Brain pericyte (primary cell): Measurements from ENCODE around the gene POU2F1.
"Not testable (repeated sequence)": the region's sequence is repeated elsewhere in the genome, so short reads cannot be mapped to it uniquely, and the experiment has no call there.

Experiments used
- DNase-seq: peaks from one replicate; pipeline ENCODE4 v3.0.0-alpha.2; 2012; ENCODE audit warnings: low read depth, low spot score

POU2F1 gene

DNA sequence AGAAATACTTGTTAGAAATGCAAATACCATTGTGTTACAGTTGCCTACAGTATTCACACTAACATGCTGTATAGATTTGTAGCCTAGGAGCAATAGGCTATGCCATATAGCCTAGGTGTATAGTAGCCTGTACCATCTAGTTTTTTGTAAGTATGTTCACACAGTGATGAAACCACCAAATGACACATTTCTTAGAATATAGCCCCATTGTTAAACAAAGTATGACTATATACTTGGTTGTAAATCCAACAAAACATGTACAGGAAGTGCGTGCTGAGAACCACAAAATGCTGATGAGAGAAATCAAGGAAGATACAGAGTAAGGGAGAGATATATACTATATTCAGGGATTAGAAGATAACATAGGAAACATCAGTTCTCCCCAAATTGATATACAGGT lies 92.2 kb downstream of the POU2F1 start:
- no peak for DNase-seq

DNA sequence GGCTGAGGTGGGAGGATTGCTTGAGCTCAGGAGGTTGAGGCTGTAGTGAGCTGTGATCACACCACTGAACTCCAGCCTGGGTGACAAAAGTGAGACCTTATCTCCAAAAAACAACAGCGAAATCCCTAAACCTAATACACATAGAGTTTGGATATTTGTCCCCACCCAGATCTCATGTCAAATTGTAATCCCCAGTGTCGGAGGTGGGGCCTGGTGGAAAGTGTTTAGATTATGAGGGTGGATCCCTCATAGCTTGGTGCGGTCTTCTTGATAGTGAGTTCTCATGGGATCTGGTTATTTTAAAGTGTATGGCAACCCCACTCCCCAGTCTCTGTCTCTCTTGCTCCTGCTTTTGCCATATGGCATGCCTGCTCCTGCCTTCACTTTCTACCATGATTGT lies 94.0 kb downstream of the POU2F1 start:
- DNase-seq, result no peak

DNA sequence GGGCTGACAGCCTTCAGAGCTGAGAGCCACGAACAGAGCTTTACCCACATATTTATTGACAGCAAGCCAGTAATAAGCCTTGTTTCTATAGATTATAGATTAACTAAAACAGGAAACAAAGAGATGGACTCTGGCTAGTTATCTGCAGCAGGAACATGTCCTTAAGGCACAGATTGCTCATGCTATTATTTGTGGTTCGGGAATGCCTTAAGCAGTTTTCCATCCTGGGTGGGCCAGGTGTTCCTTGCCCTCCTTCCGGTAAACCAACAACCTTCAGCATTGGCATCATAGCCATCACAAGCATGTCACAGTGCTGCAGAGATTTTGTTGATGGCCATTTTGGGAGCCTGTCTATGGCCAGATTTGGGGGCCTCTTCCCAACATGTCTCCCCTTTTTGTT lies 96.8 kb downstream of the POU2F1 start:
- DNase-seq, result no peak

DNA sequence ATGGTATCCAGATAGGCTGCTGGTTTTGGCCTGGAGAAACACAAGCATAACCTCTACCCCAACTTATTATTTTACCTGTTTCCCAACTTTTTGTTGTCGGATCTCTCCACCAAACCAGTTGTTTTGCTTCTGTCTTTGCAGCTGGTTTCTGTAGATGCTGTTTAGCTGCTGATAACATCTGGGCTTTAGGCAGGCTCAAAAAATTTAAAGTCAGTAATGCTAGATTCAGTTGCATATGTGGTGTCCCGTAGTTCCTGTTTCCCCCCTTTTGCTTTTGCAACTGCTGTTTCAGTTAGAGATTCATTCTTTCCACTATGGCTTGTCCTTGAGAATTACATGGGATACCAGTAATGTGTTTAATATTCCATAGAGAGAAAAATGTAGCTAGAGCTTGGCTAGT lies 98.5 kb downstream of the POU2F1 start:
- not testable (repeated sequence) for DNase-seq

DNA sequence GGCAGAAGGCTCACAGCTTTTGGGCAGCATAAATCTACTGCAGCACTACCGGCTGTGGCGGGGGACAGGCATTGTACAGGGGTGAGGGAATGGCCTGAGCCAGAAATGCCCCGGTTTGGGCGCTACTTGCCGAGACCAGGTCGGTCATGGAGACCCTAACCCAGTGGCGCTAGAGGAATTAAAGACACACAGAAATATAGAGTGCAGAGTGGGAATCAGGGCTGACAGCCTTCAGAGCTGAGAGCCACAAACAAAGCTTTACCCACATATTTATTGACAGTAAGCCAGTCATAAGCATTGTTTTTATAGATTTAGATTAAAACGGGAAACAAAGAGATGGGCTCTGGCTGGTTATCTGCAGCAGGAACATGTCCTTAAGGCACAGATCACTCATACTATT lies 101.8 kb downstream of the POU2F1 start:
- DNase-seq, result no peak

DNA sequence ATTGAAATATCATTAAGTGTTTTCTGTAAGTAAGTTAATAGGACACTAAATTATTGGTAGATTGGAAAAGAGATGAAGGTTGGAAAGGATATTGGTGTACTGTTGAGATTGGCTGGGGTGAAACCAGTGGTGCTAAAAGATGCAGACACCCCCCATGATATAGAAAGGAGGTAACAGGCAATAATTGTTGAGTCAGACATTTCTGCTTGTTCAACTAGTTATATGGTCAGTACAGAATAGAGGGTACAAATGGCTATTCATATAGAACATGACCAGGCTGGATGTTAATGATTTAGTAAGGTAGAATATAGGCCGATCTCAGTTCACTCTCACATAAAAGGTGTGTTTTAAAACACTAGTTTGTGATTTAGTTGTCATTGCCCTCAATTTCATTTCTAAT lies 104.5 kb downstream of the POU2F1 start:
- no peak for DNase-seq

DNA sequence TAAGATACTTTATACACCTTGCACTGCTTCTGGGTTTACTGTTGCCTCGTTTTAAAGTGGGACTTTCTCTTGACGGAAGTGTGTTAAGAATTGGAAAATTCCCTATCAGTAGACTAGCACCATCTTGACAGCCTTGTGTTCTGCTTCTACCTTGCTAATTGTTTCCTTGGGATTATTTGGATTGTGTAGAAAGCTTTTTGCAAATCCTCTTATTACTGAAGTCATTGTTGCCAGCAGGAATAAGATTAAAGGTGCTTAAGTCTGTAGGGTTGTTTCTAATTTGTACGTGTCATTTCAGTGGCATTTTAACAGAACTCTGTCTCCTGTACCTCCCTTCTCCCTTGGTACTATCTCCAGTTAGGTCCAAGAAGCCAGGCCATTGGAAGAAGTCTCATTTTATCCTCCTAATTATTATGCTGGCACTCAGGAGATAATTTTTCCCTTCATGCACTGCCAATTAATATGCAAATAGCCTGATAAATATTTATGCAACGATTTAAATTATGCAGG lies 107.7 kb downstream of the POU2F1 start:
- DNase-seq, result no peak

DNA sequence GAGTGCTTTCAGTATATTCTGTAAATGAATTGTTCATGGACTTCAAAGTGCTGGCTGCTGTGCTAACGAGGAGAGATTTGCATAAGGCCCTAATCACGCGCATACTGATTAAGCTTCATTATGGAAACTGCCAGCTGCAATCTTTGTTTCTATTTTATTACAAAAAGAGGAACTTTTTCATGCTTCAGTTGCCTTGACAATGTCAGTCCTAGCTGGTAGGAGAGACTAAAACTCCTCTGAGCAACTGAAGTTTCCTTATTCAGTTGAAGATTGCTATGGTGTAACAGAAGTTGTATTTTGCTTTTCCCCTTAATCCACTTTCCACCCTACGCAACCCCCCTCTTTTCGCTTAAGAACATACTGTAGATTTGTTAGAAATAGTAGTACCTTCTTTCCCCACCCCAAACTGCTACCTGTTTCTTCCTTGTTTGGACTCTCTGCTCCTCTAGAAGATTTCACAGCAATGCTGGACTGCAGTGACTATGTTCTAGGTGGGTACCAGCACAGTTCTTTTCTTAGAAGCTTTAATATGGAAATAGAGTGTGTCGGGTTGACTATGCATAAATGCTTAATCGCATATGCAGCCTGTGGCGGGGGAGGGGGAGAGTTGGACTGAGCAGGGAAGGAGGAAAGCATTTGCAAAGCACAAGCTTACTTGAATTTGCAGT lies 108.3 kb downstream of the POU2F1 start:
- no peak for DNase-seq

DNA sequence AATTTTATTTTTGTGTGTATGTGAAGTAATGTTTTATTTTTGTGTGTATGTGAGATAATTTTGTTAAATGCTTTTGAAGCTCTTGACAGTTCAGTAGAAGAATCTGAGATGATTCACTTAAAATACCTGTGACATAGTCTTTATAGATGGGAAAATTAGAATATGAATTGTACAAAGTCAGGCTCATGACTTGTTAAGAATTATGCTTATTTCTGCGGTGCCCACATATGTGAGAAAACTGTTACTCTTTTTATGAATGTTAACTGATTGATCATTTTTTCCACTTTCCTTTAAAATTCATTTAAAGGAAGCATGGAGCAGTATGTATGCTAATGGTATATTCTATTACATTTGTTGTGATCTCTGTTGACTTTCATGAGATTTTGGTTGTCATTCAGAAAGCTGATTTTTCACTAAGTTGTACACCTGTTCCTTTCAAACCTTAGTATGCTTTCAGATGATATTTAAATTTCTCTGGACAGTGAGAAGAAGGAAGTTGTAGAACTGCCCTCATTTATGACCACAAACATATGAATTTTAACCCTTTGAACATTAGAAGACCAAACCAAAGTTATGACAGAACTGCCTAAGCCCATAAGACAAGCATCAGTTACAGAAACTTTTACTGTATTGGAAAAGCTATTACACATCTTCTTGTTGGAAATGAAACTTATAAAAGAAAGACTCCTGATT lies 110.1 kb downstream of the POU2F1 start:
- no peak for DNase-seq

DNA sequence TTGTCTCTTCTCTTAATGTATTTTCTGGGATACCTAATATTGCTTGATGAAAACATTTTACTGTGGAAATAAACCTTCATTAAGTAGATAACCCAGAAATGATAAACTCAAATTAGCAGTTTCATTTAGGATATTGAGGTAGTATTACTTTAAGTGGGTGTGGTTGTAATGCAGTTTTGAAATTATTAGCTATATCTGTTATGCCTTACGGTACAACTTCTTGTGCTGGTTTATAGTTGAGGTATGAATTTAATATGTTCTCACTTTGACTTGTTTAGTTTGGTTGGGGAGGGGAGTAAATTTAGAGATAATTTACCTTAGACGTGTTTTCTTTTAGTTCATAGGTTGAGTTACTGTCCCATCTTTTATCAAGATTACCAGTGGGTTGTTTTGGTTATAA lies 111.0 kb downstream of the POU2F1 start:
- no peak for DNase-seq

DNA sequence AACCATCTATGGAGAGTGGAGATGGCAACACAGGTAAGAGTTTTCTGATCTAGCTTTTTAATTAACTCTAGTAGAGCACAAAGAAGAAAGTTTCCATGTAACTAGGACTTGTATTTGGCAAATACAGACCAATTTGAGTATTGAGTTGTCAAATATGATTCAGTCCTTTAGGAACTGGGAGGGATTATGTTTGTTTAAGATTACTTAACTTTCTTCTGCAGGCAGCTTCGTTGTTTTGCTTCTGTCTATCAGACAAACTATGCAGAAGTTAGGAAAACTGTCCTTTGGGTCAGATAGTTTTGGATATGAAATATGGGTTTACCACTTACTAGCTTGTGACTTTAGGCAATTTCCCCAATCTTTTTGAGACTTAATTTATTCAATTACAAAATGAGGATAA lies 111.8 kb downstream of the POU2F1 start:
- DNase-seq, result no peak

DNA sequence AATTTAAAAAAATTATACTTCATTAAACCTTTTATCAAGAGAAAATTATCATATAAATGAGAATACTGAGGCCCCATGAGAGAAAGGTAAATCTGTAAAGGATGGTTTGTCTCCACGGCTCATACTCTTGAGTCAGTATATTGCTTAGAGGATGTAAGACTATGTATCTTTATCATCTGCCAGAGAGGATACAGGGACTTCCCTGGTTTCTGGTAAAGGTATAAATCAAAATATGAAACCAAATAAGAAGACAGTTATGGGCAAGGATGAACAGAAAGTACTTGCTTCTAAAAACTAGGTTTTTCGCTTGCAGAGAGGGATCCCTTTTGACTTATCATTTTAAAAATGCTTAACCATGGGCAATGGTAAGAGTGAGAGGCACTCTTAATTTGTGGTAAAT lies 112.4 kb downstream of the POU2F1 start:
- DNase-seq, result no peak

DNA sequence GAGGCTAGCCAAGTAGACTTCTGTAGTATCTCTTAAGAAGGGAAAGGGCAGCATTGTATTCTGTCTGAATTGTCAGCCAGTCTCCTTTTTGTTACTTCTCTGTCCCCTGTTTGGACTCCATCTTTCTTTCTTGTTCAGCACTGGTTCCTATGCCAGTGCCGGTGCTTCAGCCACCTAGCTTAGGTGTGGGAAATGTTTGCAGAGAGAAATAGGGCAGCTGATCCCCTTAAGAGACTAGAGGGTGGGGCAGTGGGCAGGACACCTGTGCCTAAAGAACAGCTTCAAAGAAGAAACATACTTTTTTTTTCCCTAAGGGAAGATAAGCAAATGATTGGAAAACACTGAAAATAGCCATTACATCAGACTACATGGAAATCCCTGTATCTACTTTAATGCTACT lies 113.0 kb downstream of the POU2F1 start:
- no peak for DNase-seq

DNA sequence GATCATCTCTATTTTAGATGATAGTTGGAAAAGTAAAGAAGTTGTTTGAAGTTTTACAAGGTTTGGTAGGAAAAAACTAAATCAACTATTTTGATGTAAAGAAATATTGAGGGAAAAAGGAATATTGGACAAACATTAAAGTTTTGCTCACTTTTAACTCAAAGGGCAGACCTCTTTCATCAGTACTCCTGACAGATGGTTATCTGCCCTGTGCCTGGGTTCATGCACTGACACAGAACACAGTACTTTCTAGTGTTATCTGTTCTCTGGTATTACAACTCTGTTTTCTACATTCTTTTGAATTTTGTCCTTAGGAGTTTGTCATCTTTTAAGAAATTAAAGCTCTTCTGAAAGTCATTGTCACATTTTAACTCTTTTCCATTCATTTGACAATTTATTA lies 118.7 kb downstream of the POU2F1 start:
- no peak for DNase-seq

DNA sequence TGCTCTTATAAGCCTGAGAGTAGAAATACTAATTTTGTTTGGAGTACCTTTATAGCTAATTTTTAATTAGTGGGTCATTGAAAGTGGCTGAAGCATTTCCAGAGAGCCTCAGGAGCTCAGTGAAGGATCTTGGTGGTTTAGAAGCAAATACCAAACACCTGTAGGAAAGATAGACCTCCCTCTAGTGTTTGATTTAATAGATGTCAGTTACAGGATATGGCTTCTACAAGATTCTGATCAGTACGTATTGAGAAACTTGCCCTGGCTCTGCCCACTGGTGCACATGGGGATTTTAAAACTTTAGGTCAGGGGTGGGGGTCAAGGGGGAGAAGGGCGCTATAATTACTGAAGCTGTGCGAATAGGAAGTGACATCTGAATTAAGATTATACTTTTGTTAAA lies 122.2 kb downstream of the POU2F1 start:
- no peak for DNase-seq

DNA sequence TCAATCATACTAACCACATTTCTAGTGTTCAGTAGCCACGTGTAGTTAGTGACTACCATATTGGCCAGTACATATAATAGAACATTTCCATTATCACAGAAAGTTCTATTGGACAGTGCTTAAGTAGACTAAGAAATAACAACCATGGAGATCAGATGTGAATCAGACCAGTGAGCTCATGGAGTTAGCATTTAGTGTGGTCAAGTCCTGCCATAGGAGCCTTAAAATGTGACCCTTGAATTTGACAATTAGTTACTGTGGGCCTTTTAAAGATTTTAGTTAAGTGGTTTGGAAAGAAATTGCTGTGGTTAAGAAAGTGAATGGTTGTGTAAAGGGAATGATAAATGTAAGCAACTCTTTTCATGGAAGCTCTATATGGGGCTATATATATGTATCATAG lies 123.4 kb downstream of the POU2F1 start:
- DNase-seq, result no peak

DNA sequence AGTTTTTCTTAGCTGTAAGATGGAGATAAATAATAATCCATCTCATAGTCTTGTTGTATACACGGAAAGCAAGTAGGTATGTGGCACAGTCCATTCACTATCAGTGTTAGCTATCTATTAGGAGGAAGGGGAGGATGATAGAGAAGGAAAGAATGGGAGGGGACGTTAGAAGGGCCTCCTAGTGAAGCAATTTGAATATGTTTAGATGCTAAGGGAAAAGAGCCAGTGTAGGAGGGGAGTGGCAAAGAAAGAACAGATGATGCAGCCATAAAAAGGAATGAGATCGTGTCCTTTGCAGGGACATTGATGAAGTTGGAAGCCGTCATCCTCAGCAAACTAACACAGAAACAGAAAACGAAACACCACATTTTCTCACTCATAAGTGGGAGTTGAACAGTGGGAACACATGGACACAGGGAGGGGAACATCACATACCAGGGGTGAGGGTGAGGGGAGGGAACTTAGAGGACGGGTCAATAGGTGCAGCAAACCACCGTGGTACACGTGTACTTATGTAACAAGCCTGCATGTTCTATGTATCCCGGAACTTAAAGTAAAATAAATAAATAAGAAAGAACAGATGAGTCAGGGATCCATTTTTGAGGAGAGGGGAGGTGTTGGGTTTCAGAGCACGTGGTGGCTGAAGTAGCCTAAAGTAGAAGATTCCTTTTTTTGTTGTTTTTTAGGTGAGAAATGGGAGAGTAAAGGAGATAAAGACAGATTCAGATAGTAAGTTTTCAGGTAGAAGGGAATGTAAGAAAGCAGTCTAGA lies 124.1 kb downstream of the POU2F1 start:
- DNase-seq, result no peak

DNA sequence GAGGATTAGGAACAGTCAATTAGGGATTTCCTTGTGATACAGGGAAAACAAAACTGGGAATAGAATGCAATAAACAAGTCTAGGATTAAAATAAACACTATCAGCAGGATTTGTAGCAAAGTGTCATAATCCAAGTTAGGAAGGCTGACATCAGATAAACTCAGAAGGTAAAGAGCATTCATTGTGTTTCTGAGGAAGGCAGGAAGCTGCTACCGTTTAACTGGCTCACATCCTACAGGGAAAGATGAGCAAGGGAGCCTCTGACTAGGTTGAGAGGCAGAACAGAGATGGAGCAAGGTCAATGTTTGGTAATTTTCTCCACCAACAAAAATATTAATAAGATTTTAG lies 124.7 kb downstream of the POU2F1 start:
- DNase-seq, result no peak

DNA sequence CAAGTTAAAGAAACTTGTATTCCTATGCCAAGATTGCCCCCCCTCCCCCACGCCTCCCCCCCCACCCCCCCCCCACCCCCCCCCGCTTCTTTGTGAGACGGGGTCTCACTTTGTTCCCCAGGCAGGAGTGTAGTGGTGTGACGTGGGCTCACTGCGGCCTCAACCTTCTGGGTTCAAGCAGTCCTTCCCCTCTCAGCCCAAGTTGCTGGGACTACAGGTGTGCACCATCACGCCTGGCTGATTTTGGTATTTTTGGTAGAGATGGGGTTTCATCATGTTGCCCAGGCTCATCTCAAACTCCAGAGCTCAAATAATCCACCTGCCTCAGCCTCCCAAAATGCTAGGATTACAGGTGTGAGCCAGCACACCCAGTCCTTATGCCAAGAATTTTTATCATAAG lies 136.6 kb downstream of the POU2F1 start:
- DNase-seq, result no peak

DNA sequence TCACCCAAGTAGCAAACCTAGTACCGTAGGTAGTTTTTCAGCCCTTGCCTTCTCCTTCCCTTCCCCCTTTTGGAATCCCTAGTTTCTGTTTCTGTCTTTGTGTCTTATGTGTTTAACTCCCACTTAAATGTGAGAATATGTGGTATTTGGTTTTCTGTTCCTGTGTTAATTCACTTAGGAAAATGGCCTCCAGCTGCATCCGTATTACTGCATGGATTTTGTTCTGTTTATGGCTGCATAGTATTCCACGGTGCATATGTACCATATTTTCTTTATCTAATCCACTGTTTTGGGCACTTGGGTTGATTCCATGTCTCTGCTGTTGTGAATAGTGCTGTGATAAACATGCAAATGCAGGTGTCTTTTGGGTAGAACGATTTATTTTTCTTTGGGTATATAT lies 138.6 kb downstream of the POU2F1 start:
- no peak for DNase-seq

DNA sequence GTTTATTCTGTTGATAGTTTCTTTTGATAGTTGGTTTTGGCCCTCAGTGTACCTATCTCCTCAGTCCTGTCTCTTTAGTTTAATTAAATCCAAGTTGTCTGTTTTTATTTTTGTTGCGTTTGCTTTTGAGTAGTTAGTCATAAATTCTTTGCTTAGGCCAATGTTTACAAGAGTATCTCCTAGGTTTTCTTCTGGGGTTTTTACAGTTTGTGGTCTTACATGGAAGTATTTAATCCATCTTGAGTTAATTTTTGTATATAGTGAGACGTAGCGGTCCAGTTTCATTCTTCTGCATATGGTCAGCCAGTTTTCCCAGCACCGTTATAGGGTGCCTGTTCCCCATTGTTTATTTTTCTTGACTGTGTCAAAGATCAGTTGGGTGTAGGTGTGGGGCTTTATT lies 139.4 kb downstream of the POU2F1 start:
- DNase-seq, result no peak

DNA sequence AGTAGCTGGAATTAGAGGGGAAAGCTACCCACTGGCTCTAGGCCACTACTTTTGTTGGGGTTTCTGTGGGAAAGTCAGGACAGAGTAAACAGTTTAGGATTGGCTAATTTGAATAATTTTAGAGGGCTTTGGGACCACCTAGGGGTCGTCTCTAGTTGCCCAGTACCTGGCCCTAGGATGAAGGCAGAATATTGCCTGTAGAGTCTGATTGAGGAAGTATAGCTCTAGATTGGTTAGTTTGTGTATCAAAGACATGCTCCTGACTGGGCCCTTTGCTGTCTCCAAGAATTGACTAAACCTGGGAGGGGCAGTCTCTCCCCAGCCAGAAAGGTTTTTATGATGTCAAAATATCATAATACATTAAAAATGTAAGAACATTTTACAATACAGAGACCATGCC lies 142.0 kb downstream of the POU2F1 start:
- no peak for DNase-seq

DNA sequence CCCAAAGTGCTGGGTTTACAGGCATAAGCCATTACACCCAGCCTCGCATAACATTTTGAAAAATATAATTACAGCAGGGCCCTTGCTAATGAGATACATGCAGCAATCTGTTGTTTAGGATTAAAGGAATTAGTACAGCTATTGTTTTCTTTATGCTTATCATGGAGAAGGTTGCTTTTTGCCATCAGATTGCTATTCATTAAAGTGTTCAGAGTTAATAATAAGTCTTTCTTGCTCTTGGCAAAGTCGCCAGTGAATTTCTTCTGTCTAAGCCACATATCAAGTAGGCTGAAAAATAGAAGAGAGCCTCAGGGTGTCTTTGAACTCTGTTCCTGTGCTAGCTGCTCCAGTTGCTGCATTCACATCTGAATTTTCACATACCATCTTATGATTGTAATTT lies 144.1 kb downstream of the POU2F1 start:
- no peak for DNase-seq
